ENCODE measurements around the gene BEAN1.
"Not testable (repeated sequence)": the region's sequence is repeated elsewhere in the genome, so short reads cannot be mapped to it uniquely, and the experiment has no call there.

BEAN1 gene

GRCh38 chr16:66466636-66467035, 39.5 kb downstream of the BEAN1 start:
- in situ Hi-C loops (cut with MboI; ENCODE audit: low sequenced_read_pairs), result not testable (repeated sequence)

- in situ Hi-C loops (cut with MboI; ENCODE audit: low sequenced_read_pairs), result no loop called here
Measured at GRCh38 chr16:66467611-66468010, 40.5 kb downstream of the BEAN1 start.

- in situ Hi-C loops (cut with MboI; ENCODE audit: low sequenced_read_pairs), result no loop called here
Measured at GRCh38 chr16:66468321-66468965, 41.3 kb downstream of the BEAN1 start.

GRCh38 chr16:66469291-66469946, 42.3 kb downstream of the BEAN1 start:
- in situ Hi-C loops (cut with MboI; ENCODE audit: low sequenced_read_pairs), result no loop called here

- in situ Hi-C loops (cut with MboI; ENCODE audit: low sequenced_read_pairs), result no loop called here
Measured at GRCh38 chr16:66469947-66470546, 43.0 kb downstream of the BEAN1 start.

- in situ Hi-C loops (cut with MboI; ENCODE audit: low sequenced_read_pairs), result no loop called here
Measured at GRCh38 chr16:66470556-66470955, 43.5 kb downstream of the BEAN1 start.

- in situ Hi-C loops (cut with MboI; ENCODE audit: low sequenced_read_pairs), result no loop called here
Measured at GRCh38 chr16:66471264-66471663, 44.2 kb downstream of the BEAN1 start.

- in situ Hi-C loops (cut with MboI; ENCODE audit: low sequenced_read_pairs), result no loop called here
Measured at GRCh38 chr16:66471716-66472393, 44.8 kb downstream of the BEAN1 start.

- in situ Hi-C loops (cut with MboI; ENCODE audit: low sequenced_read_pairs), result no loop called here
Measured at GRCh38 chr16:66473051-66473571, 46.0 kb downstream of the BEAN1 start.

- in situ Hi-C loops (cut with MboI; ENCODE audit: low sequenced_read_pairs), result no loop called here
Measured at GRCh38 chr16:66473654-66474519, 46.8 kb downstream of the BEAN1 start.

- in situ Hi-C loops (cut with MboI; ENCODE audit: low sequenced_read_pairs), result no loop called here
Measured at GRCh38 chr16:66474750-66475199, 47.7 kb downstream of the BEAN1 start.

- in situ Hi-C loops (cut with MboI; ENCODE audit: low sequenced_read_pairs), result no loop called here
Measured at GRCh38 chr16:66475232-66475631, 48.1 kb downstream of the BEAN1 start.

- in situ Hi-C loops (cut with MboI; ENCODE audit: low sequenced_read_pairs), result no loop called here
Measured at GRCh38 chr16:66476328-66477027, 49.4 kb downstream of the BEAN1 start.

GRCh38 chr16:66477028-66477515, 50.0 kb downstream of the BEAN1 start:
- in situ Hi-C loops (cut with MboI; ENCODE audit: low sequenced_read_pairs), result no loop called here

- in situ Hi-C loops (cut with MboI; ENCODE audit: low sequenced_read_pairs), result no loop called here
Measured at GRCh38 chr16:66478733-66479511, 51.8 kb downstream of the BEAN1 start.

GRCh38 chr16:66479661-66480264, 52.7 kb downstream of the BEAN1 start:
- in situ Hi-C loops (cut with MboI; ENCODE audit: low sequenced_read_pairs), result no loop called here

GRCh38 chr16:66480265-66481080, 53.4 kb downstream of the BEAN1 start:
- in situ Hi-C loops (cut with MboI; ENCODE audit: low sequenced_read_pairs), result no loop called here

Measured in HL-60/S4 (cell line).